HG03039 (cell line): ENCODE measurements around the gene ECI1.

Experiments
- ATAC-seq: cut with Tn5 transposase; IDR thresholded peaks from one replicate; pipeline ENCODE4 v1.9.1; 2021; ENCODE audit warnings: mild to moderate bottlenecking, moderate library complexity; ENCODE audit not compliant: unreplicated experiment

The ECI1 gene

GRCh38 chr16:2235234-2235651 is 16.1 kb downstream of the ECI1 start:
- ATAC-seq, result no peak

GRCh38 chr16:2234813-2235170 is 16.6 kb downstream of the ECI1 start:
- no peak for ATAC-seq

GRCh38 chr16:2233872-2234812 is 17.2 kb downstream of the ECI1 start:
- no peak for ATAC-seq

GRCh38 chr16:2233046-2233775 is 18.2 kb downstream of the ECI1 start:
- ATAC-seq, result no peak

- no peak for ATAC-seq
Measured at GRCh38 chr16:2232094-2232990, 19.0 kb downstream of the ECI1 start.

- no peak for ATAC-seq
Measured at GRCh38 chr16:2231016-2231931, 20.1 kb downstream of the ECI1 start.

DNA sequence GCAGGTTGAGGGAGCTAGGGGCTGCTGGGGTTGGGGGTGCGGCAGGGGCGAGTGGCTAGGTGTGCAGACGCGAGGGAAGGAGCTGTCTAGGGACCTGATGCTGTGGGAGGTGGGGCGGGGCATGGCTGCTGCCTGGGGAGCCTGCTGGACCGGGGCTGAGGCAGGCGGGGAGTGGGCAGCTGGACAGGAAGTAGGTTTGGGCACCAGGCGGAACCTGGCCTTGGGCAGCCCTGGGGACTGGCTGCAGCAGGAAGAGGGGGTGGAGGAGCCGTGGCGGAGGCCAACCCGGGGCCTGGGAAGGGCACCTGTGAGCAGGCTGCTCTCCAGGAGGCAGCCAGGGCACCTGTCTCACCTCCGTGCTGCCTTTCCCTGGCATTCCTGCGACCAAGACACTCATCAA is 21.0 kb downstream of the ECI1 start:
- no peak for ATAC-seq

- no peak for ATAC-seq
Measured at GRCh38 chr16:2229632-2230250, 21.6 kb downstream of the ECI1 start.

DNA sequence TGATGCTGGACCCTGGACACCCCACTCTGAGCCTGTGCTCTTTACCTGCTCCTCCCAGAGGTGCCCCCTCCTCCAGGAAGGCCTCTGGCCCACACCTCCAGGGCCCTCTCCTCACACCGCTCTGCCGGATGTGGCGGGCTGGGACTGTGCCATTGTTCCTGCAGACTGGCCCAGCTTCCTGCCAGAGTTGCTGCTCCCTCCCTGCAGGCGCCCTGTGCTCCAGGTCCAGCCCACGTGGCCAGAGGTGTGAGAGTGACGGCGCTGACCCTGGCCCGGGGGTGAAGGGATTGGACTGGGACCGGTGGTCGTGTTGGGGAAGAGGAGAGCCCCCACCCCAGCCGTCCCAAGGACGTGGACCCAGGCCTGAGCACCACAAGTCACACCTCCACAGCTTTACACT is 22.3 kb downstream of the ECI1 start:
- no peak for ATAC-seq

DNA sequence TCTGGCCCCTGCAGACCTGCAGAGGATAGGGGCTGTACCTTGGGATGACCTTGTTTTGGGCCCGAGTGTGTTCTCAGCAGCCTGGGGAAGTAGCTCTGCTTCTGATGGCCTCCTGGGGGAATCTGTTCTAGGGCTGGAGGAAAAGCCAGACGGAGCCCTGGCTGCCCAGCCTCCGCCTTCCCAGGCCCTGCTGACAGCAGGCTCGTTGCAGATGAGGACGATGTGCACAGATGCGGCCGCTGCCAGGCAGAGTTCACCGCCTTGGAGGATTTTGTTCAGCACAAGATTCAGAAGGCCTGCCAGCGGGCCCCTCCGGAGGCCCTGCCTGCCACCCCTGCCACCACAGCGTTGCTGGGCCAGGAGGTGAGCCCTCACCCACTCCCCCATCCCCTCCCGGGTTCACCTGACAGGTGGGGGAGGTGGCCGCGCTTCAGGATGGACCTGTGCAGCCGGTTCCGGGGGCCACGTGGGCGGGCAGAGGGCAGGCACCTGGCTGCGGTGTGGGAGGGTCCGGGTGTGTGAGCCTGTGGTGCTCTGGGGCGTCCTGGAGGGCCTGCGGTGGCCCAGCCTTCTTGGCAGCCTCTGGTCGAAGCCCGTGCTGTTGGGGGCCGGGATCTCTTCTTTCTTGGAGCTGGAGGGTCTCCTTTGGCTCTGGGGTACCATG is 23.1 kb downstream of the ECI1 start:
- no peak for ATAC-seq

- ATAC-seq, result no peak
Measured at GRCh38 chr16:2226918-2227317, 24.5 kb downstream of the ECI1 start.

DNA sequence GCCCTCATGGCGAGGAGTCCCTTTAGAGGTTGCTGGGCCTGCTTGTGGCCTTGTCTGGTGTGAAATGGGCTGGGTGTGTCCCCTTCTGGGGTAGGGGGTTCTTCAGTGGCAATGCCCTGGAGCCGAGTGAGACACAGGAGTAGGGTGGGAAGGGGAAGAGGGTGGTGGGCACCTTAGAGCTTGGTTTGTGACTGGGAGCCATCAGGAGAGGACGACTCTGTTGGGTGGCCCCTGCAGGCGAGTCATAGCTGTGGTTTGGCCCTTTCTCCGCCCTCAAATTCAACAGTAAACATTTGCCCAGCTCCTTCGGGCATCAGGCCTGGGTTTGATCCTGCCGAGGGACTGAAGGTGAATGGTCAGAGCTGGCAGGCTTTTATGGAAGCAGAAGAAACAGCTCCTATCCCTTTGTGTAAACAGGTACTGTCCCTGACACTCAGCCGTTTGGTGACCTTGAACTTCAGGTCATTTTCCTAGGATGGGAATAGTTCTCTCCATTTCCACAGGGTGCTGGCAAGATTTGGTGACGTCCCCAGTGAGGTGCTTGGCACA is 25.1 kb downstream of the ECI1 start:
- ATAC-seq, result no peak

- ATAC-seq, result peak; percentile 19
Measured at GRCh38 chr16:2223942-2224486, 27.4 kb downstream of the ECI1 start.

- peak; percentile 81 for ATAC-seq
Measured at GRCh38 chr16:2223221-2223941, 28.0 kb downstream of the ECI1 start, which contains the start of gene E4F1. TSS of gene E4F1 (plus strand) at chr16:2223591. CDS start at chr16:2223614, 23 bp downstream.

GRCh38 chr16:2216330-2216729 is 35.1 kb downstream of the ECI1 start:
- no peak for ATAC-seq

DNA sequence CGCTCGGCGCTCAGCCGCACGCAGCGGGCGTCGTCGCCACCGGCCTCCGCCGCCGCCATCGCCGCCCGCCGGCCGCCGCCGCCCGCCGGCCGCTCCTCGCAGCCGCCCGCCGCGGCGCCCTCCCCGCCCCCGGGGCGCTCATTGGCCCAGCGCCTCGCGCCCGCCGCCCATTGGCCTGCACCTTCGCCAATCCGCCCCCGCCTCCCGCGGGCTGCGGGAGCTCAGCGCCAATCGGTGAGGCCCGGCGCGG is 36.7 kb downstream of the ECI1 start, which contains the start of gene PGP:
PGP (minus strand) TSS at position 122 of the 250 bp plus-strand sequence; CDS start at position 59, 63 bp downstream.
- peak; percentile 77 for ATAC-seq

DNA sequence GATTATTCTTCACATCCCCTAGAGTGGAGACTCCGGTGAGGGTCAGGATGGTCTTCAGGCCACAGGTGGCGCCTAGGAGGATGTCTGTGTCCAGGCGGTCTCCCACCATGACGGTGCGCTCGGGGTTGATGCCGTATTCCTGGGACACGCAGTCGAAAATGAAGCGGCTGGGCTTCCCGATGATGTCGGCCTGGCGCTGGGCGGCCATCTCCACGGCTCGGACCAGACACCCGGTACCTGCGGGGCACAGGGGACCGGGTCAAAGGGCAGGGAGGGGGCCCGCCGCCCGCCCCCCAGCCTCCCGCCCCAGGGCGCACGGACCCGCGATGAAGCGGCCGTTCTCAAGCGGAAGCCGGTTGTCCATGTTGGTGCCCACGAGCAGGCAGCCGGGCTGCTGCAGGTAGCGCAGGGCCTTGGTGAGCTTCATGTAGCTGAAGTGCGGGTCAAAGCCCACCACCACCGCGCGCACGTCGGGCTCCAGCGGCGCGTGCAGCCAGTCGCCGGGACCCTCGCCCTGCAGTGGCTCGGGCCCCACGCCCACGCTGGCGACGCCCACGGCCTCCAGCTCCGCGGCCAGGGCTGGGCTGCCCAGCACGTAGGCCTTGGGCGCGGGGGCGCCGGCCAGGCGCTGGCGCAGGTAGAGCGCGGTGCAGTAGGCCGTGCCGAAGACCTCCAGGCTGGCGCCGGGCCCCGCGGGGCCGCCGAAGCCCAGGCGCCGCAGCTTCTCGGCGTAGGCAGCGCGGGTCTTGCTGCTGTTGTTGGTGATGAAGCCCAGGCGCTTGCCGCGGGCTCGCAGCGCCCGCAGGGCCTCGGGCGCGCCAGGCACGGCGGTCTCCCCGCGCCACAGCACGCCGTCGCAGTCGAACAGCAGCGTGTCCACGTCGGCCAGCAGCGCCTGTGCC is 37.3 kb downstream of the ECI1 start:
- peak; percentile 0 for ATAC-seq
